Right lobe of liver (tissue), 6 donors: Measurements from ENCODE around the gene ARHGEF1. TPM values are rescaled to one million over a fixed set of nuclear protein-coding genes. Genes with fewer than 3 reads are reported as not detected.

Experiments used
- ATAC-seq, 4 donors: fragments of 200-7000 bp; cut with Tn5 transposase; one replicate each; pipeline ENCODE4 v1.9.1; 2020; ENCODE audit warnings: mild to moderate bottlenecking in 4 of 4, moderate library complexity in 4 of 4
- DNase-seq, 3 donors: peaks; one replicate each; pipeline ENCODE4 v3.0.0-alpha.2; 2020
- H3K27ac ChIP-seq, 3 donors: fragments of 200-600 bp; one replicate each; pipeline ENCODE4 v1.8.0; 2022
- H3K27me3 ChIP-seq, 2 donors: fragments of 200-600 bp; one replicate each; pipeline ENCODE4 v1.8.0; 2022
- H3K36me3 ChIP-seq, 4 donors: fragments of 200-600 bp; sonication (generic) in 1 of 4; one replicate each; pipeline versions ENCODE4 v1.5.1 to v1.8.0; 2017 to 2022; ENCODE audit warnings: control low read depth in 1 of 4
- H3K4me1 ChIP-seq, 4 donors: fragments of 200-600 bp; sonication (generic) in 1 of 4; one replicate each; pipeline versions ENCODE4 v1.5.1 to v1.8.0; 2017 to 2022; ENCODE audit warnings: control low read depth in 1 of 4
- H3K4me3 ChIP-seq, 3 donors: fragments of 200-600 bp; one replicate each; pipeline ENCODE4 v1.8.0; 2022
- H3K9me3 ChIP-seq, 4 donors: fragments of 200-600 bp; sonication (generic) in 1 of 4; one replicate each; pipeline versions ENCODE4 v1.5.1 to v1.8.0; 2017 to 2022; ENCODE audit warnings: control low read depth in 1 of 4
- CTCF ChIP-seq, 4 donors: fragments of 200-600 bp in 3 of 4; fragments of 450-650 bp in 1 of 4; IDR thresholded peaks; one replicate each; pipeline versions ENCODE4 v1.5.1 to v1.8.0; 2016 to 2022; ENCODE audit warnings: antibody characterized with exemption in 4 of 4, mild to moderate bottlenecking in 2 of 4
- POLR2A ChIP-seq: fragments of 450-650 bp; IDR thresholded peaks from one replicate; pipeline ENCODE4 v1.6.1; 2017; ENCODE audit warnings: antibody characterized with exemption, mild to moderate bottlenecking
- WGBS: methylation state at CpG from one replicate; pipeline ENCODE4 v1.1.6; 2018; ENCODE audit warnings: low coverage, low lambda C conversion rate; ENCODE audit not compliant: insufficient coverage; ENCODE audit errors: missing lambda C conversion rate; 5-methylcytosine and 5-hydroxymethylcytosine counted together
- intact Hi-C, 2 donors: fragments of 100-400 bp; cut with DNase I; formaldehyde crosslinking; loops; one replicate each; pipeline versions ENCODE4 v1.11.2 to v1.14.1; 2022
- total RNA-seq, 6 experiments: library from RNA; depleted of rRNA in 2 of 6; stranded (reverse); fragments of >200 nt in 2 of 6; fragmentation: NEBNext Ultra II Directional in 3 of 6; extraction: Animal tissue kit (Norgen Biotek cat#: 25700) in 3 of 6; gene quantifications; one replicate each; pipeline versions ENCODE4 v1.1.0 to v1.2.4, GENCODE V29; 2016 to 2023
- donor health status: DM: no; HTN: yes; CAD: no.
- donor health status: DM: no; HTN: no; CAD: no.
- donor health status: DM: no; HTN: no; CAD: no.
- donor health status: DM: no; HTN: yes; CAD: no.
- donor health status: DM: no; HTN: yes; CAD: no.

The ARHGEF1 gene
- total RNA-seq, 6 experiments from 2014 or later, result 25.3 to 39.7 (median 30.2) TPM

GRCh38 chr19:41869374-41869955 lies 13.5 kb upstream of the ARHGEF1 start:
- Histone ChIP-seq H3K4me1 (peaks cover 0 to 12% (median 0%) of the 10 kb centered on the region in 4 donors), H3K36me3 (peaks cover 3 to 55% (median 28%) of the 10 kb centered on the region in 4 donors), H3K27ac (no peak overlapping the region), H3K9me3 (no peaks in the 10 kb centered on the region), H3K4me3 (no peak overlapping the region), H3K27me3 (no peaks in the 10 kb centered on the region)
- no peak for TF ChIP-seq POLR2A
- TF ChIP-seq CTCF (IDR thresholded peaks at IDR 0.05), result no peak
- intact Hi-C loops, result no loop called here
- 92% methylated on average over 6 of the region's 13 CpGs for WGBS
- no peak for ATAC-seq
- no peak for DNase-seq

- no peak overlapping the region for H3K4me3 ChIP-seq
- no peak overlapping the region for H3K27ac ChIP-seq
- no peak for TF ChIP-seq CTCF (IDR thresholded peaks at IDR 0.05)
- TF ChIP-seq POLR2A, result no peak
- peaks cover 0 to 12% (median 0%) of the 10 kb centered on the region in 4 donors for H3K4me1 ChIP-seq
- WGBS, result 53% methylated on average over 3 of the region's 3 CpGs
- H3K27me3 ChIP-seq, result no peaks in the 10 kb centered on the region
- peaks cover 0 to 45% (median 23%) of the 10 kb centered on the region in 4 donors for H3K36me3 ChIP-seq
- intact Hi-C loops, result loop anchor here (5.0 to 10.0 kb wide), 2 partner anchors 64 to 77 kb away; no protein-coding TSS in a partner anchor
- peak in 2 of 4 donors; percentile 6 to 9 for ATAC-seq
- H3K9me3 ChIP-seq, result no peaks in the 10 kb centered on the region
- DNase-seq, result no peak
Observed at GRCh38 chr19:41870401-41870873, 12.5 kb upstream of the ARHGEF1 start.

GRCh38 chr19:41871573-41872383 lies 11.2 kb upstream of the ARHGEF1 start:
- TF ChIP-seq CTCF (IDR thresholded peaks at IDR 0.05) (no peak), POLR2A (no peak)
- peak in 2 of 3 donors; percentile 45 to 56 for DNase-seq
- Histone ChIP-seq H3K36me3 (peaks cover 0 to 35% (median 19%) of the 10 kb centered on the region in 4 donors), H3K4me3 (no peak overlapping the region), H3K9me3 (no peaks in the 10 kb centered on the region), H3K27ac (peak overlapping the region in 1 of 3 donors; percentile 24), H3K27me3 (no peaks in the 10 kb centered on the region), H3K4me1 (peaks cover 0 to 12% (median 0%) of the 10 kb centered on the region in 4 donors)
- intact Hi-C loops, result loop anchor here (5.0 to 10.0 kb wide), 2 partner anchors 63 to 76 kb away; no protein-coding TSS in a partner anchor
- ATAC-seq, result peak; percentile 37 to 68 (median 47)
- 35% methylated on average over 3 of the region's 16 CpGs for WGBS

- Histone ChIP-seq H3K4me1 (peaks cover 0 to 12% (median 0%) of the 10 kb centered on the region in 4 donors), H3K9me3 (no peaks in the 10 kb centered on the region), H3K27ac (peak overlapping the region in 1 of 3 donors; percentile 24), H3K27me3 (no peaks in the 10 kb centered on the region), H3K4me3 (no peak overlapping the region), H3K36me3 (peaks cover 0 to 31% (median 19%) of the 10 kb centered on the region in 4 donors)
- DNase-seq (peak in 1 of 3 donors; percentile 39), ATAC-seq (no peak)
- TF ChIP-seq POLR2A (no peak), CTCF (IDR thresholded peaks at IDR 0.05) (no peak)
- intact Hi-C loops, result loop anchor here (5.0 to 10.0 kb wide), 2 partner anchors 62 to 75 kb away; no protein-coding TSS in a partner anchor
- 68% methylated on average over 6 of the region's 12 CpGs for WGBS
Observed at GRCh38 chr19:41872384-41872774, 10.6 kb upstream of the ARHGEF1 start.
